Suprapubic skin (tissue), 4 donors: ENCODE results near the gene DECR2.

ENCODE experiments used
- CTCF ChIP-seq, 2 donors: fragments of 200-600 bp in 1 of 2; fragments of 450-650 bp in 1 of 2; sonication (generic) in 1 of 2; IDR thresholded peaks; one replicate each; pipeline ENCODE4 v1.5.1; 2016 to 2019; ENCODE audit warnings: antibody characterized with exemption in 2 of 2, mild to moderate bottlenecking in 1 of 2, moderate library complexity in 1 of 2
- EP300 ChIP-seq: sonication (generic); formaldehyde crosslinking; IDR thresholded peaks from one replicate; pipeline ENCODE4 v1.6.1; 2017; ENCODE audit warnings: antibody characterized with exemption
- POLR2A ChIP-seq, 2 donors: fragments of 450-650 bp; IDR thresholded peaks; one replicate each; pipeline ENCODE4 v1.6.1; 2017; ENCODE audit warnings: antibody characterized with exemption in 2 of 2, mild to moderate bottlenecking in 2 of 2, moderate library complexity in 2 of 2
- POLR2AphosphoS5 ChIP-seq, 3 donors: sonication (generic); formaldehyde crosslinking; IDR thresholded peaks; one replicate each; pipeline ENCODE4 v1.6.1; 2017; ENCODE audit warnings: antibody characterized with exemption in 3 of 3

- TF ChIP-seq CTCF (IDR thresholded peaks at IDR 0.05), result no peak
- no peak for TF ChIP-seq POLR2A (IDR thresholded peaks at IDR 0.05)
- no peak for TF ChIP-seq EP300
- TF ChIP-seq POLR2AphosphoS5 (IDR thresholded peaks at IDR 0.05), result no peak
Measured at GRCh38 chr16:396605-397004, 5.1 kb upstream of the DECR2 start.
